Coronary artery (tissue), 2 donors: ENCODE data around the gene MMP28.

ENCODE experiments used
- DNase-seq: peaks from one replicate; pipeline ENCODE4 v3.0.0-alpha.2; 2017; ENCODE audit warnings: low spot score
- H3K27ac ChIP-seq, 2 donors: fragments of 200-600 bp; sonication (generic); one replicate each; pipeline ENCODE4 v1.5.1; 2016 to 2019
- H3K4me3 ChIP-seq: fragments of 200-600 bp; sonication (generic); 2 replicates; pipeline ENCODE4 v1.5.1; 2016; ENCODE audit warnings: mild to moderate bottlenecking, moderate library complexity
- CTCF ChIP-seq: fragments of 200-600 bp; sonication (generic); IDR thresholded peaks from one replicate; pipeline ENCODE4 v1.5.1; 2019; ENCODE audit warnings: antibody characterized with exemption

The MMP28 gene

GRCh38 chr17:35825206-35825605 lies 29.8 kb upstream of the MMP28 start:
- no peak for DNase-seq
- Histone ChIP-seq H3K27ac (no peak overlapping the region), H3K4me3 (no peak overlapping the region)
- TF ChIP-seq CTCF, result no peak

GRCh38 chr17:35821308-35821707 lies 25.9 kb upstream of the MMP28 start:
- no peak for DNase-seq
- no peak for TF ChIP-seq CTCF
- H3K27ac ChIP-seq, result no peak overlapping the region
- H3K4me3 ChIP-seq, result no peak overlapping the region

- TF ChIP-seq CTCF, result no peak
- DNase-seq, result no peak
- Histone ChIP-seq H3K4me3 (no peak overlapping the region), H3K27ac (no peak overlapping the region)
Observed at GRCh38 chr17:35819455-35819854, 24.0 kb upstream of the MMP28 start.

GRCh38 chr17:35817196-35817595 lies 21.8 kb upstream of the MMP28 start:
- TF ChIP-seq CTCF, result no peak

GRCh38 chr17:35816723-35817122 lies 21.3 kb upstream of the MMP28 start:
- no peak overlapping the region for H3K27ac ChIP-seq
- no peak overlapping the region for H3K4me3 ChIP-seq
- TF ChIP-seq CTCF, result no peak
- DNase-seq, result no peak

More at GRCh38 chr17:35817196-35817595, 21.8 kb upstream of the MMP28 start:
- Histone ChIP-seq H3K27ac (no peak overlapping the region), H3K4me3 (no peak overlapping the region)
- DNase-seq, result no peak

GRCh38 chr17:35812456-35812855 lies 17.0 kb upstream of the MMP28 start:
- no peak for DNase-seq
- TF ChIP-seq CTCF, result no peak
- H3K27ac ChIP-seq, result no peak overlapping the region
- H3K4me3 ChIP-seq, result no peak overlapping the region

GRCh38 chr17:35811759-35812158 lies 16.3 kb upstream of the MMP28 start:
- no peak for DNase-seq
- Histone ChIP-seq H3K4me3 (no peak overlapping the region), H3K27ac (no peak overlapping the region)
- TF ChIP-seq CTCF, result no peak
